ENCODE measurements around the gene IGF1R.
"Not testable (repeated sequence)": the region's sequence is repeated elsewhere in the genome, so short reads cannot be mapped to it uniquely, and the experiment has no call there.

Gene IGF1R

GRCh38 chr15:98955331-98955730, 307.0 kb downstream of the IGF1R start:
- no peak for DNase-seq (ENCODE audit: insufficient read length, low spot score)
- no peak for FAIRE-seq
- TF ChIP-seq POLR2A (IDR thresholded peaks at IDR 0.05; ENCODE audit: low read depth, low read length): no peak

DNA sequence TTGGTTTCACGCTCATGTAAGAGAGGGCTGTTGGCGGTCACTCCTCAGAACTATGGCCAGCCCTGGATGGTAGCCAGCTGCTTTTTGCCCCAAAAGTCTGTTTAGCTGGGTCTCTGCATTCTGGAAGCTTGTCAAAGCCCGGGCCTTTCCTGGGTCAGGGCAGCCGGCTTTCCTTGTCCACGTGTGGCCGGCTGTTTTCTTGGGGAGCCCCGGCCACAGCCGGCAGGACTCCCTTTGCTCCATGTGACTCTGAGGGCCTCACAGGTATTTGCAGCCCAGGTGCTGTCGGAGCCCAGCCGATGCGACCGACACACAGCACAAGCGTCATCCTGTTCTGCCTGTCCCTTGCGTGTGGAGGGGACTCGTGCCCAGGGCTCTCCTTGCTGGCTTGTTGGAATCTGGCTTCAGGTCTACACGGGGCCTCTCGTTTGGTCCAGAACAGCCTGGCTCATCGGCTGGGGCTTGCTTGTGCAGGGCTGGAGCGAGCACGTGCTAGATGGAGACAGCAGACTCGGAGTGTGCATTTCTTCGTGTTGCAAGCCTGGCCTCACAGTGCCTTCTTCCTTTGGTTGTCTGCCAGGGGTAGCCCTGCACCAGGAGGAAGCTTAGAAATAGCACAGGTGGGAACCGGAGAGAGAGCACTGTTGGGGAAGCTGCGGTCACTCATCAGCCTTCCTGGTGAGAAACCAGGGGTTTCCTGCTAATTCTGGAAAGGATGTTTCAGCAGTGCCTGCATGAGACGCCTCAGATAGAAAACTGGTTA, 307.8 kb downstream of the IGF1R start:
- FAIRE-seq (no peak), DNase-seq (ENCODE audit: insufficient read length, low spot score) (no peak)
- TF ChIP-seq POLR2A (IDR thresholded peaks at IDR 0.05; ENCODE audit: low read depth, low read length): no peak

- no peak for FAIRE-seq
- TF ChIP-seq POLR2A (IDR thresholded peaks at IDR 0.05; ENCODE audit: low read depth, low read length): no peak
- DNase-seq (ENCODE audit: insufficient read length, low spot score): no peak
Measured at GRCh38 chr15:98956796-98957553, 308.6 kb downstream of the IGF1R start.

DNA sequence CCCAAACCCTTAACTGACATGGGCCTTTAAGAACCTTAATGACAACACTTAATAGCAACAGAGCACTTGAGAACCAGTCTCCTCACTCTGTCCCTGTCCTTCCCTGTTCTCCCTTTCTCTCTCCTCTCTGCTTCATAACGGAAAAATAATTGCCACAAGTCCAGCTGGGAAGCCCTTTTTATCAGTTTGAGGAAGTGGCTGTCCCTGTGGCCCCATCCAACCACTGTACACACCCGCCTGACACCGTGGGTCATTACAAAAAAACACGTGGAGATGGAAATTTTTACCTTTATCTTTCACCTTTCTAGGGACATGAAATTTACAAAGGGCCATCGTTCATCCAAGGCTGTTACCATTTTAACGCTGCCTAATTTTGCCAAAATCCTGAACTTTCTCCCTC, 309.3 kb downstream of the IGF1R start:
- no peak for FAIRE-seq
- no peak for TF ChIP-seq POLR2A (IDR thresholded peaks at IDR 0.05; ENCODE audit: low read depth, low read length)

DNA sequence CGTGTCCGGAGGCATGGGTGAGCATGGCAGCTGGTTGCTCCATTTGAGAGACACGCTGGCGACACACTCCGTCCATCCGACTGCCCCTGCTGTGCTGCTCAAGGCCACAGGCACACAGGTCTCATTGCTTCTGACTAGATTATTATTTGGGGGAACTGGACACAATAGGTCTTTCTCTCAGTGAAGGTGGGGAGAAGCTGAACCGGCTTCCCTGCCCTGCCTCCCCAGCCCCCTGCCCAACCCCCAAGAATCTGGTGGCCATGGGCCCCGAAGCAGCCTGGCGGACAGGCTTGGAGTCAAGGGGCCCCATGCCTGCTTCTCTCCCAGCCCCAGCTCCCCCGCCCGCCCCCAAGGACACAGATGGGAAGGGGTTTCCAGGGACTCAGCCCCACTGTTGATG, 309.7 kb downstream of the IGF1R start:
- DNase-seq (ENCODE audit: insufficient read length, low spot score): no peak
- FAIRE-seq: no peak
- no peak for TF ChIP-seq POLR2A (IDR thresholded peaks at IDR 0.05; ENCODE audit: low read depth, low read length)

More for the DNA sequence above, 309.3 kb downstream of the IGF1R start:
- DNase-seq (ENCODE audit: insufficient read length, low spot score): no peak

DNA sequence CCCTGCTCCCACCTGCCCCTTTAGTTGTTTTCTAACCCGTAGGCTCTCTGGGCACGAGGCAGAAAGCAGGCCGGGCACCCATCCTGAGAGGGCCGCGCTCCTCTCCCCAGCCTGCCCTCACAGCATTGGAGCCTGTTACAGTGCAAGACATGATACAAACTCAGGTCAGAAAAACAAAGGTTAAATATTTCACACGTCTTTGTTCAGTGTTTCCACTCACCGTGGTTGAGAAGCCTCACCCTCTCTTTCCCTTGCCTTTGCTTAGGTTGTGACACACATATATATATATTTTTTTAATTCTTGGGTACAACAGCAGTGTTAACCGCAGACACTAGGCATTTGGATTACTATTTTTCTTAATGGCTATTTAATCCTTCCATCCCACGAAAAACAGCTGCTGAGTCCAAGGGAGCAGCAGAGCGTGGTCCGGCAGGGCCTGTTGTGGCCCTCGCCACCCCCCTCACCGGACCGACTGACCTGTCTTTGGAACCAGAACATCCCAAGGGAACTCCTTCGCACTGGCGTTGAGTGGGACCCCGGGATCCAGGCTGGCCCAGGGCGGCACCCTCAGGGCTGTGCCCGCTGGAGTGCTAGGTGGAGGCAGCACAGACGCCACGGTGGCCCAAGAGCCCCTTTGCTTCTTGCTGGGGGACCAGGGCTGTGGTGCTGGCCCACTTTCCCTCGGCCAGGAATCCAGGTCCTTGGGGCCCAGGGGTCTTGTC, 310.7 kb downstream of the IGF1R start:
- no peak for TF ChIP-seq POLR2A (IDR thresholded peaks at IDR 0.05; ENCODE audit: low read depth, low read length)
- FAIRE-seq (no peak), DNase-seq (ENCODE audit: insufficient read length, low spot score) (no peak)

- FAIRE-seq (no peak), DNase-seq (ENCODE audit: insufficient read length, low spot score) (no peak)
- no peak for TF ChIP-seq POLR2A (IDR thresholded peaks at IDR 0.05; ENCODE audit: low read depth, low read length)
Measured at GRCh38 chr15:98959640-98960007, 311.3 kb downstream of the IGF1R start.

- no peak for DNase-seq (ENCODE audit: insufficient read length, low spot score)
- no peak for TF ChIP-seq POLR2A (IDR thresholded peaks at IDR 0.05; ENCODE audit: low read depth, low read length)
- FAIRE-seq: no peak
Measured at GRCh38 chr15:98960555-98961050, 312.3 kb downstream of the IGF1R start.

DNA sequence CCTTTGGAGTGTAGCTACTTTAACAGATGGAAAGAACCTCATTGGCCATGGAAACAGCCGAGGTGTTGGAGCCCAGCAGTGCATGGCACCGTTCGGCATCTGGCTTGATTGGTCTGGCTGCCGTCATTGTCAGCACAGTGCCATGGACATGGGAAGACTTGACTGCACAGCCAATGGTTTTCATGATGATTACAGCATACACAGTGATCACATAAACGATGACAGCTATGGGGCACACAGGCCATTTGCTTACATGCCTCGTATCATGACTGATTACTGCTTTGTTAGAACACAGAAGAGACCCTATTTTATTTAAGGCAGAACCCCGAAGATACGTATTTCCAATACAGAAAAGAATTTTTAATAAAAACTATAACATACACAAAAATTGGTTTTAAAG, 315.1 kb downstream of the IGF1R start:
- TF ChIP-seq POLR2A (IDR thresholded peaks at IDR 0.05; ENCODE audit: low read depth, low read length): no peak
- FAIRE-seq: no peak
- no peak for DNase-seq (ENCODE audit: insufficient read length, low spot score)

GRCh38 chr15:98964466-98965133, 316.3 kb downstream of the IGF1R start:
- DNase-seq (ENCODE audit: insufficient read length, low spot score) (no peak), FAIRE-seq (no peak)
- no peak for TF ChIP-seq POLR2A (IDR thresholded peaks at IDR 0.05; ENCODE audit: low read depth, low read length)

- DNase-seq (ENCODE audit: insufficient read length, low spot score); FAIRE-seq: not testable (repeated sequence)
Measured at GRCh38 chr15:98965134-98965491, 316.8 kb downstream of the IGF1R start.

DNA sequence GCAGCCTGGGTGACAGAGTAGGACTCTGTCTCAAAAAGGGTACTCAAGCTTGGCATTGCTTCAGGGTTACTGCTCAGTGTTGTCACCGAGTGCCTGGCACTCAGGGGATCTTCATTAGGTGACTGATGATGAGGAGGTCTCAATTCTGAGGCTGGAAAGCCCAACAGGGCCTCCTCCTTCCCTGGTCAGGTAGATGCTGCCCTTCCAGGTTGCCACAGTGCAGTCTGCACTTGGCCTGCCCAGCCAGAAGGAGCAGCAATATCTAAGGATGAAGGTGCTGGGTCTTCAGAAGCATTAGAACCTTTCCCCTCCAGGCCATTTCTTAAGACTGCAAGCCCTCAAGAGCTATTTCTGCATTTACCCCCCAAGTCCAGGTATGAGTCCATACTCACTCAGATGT, 317.3 kb downstream of the IGF1R start:
- DNase-seq (ENCODE audit: insufficient read length, low spot score) (no peak), FAIRE-seq (no peak)
- no peak for TF ChIP-seq POLR2A (IDR thresholded peaks at IDR 0.05; ENCODE audit: low read depth, low read length)

DNA sequence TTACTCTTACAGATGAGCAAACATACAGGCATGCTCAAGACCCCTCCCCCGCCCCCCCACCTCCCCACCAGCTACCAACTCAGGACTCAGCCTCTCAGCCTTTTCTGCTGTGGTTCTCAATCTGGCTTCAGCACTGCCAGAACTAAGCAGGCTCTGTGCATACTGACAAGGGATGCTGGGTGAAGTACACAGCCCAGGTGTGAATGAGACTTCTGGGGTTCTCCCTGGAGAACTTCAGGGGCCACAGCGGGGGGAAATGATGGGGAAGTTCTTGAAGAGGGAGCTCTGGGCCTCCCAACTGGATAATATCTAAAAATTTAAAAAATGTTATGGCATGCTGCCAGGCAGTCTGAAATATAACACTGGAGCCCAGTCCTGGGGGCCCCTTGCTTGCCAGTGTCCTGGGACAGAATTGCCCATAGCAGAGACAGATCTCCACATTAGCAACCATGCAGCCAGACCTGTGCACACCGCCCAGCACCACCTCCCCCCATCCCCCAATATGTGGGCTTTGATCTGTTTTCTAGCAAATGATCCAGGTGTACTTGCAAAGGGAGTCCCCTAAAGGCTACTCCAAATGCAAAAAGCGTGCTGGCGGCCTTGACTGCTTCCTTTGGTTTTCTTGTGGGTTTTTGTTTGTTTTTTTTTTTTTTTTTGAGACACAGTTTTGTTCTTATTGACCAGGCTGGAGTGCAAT, 317.9 kb downstream of the IGF1R start:
- no peak for TF ChIP-seq POLR2A (IDR thresholded peaks at IDR 0.05; ENCODE audit: low read depth, low read length)
- FAIRE-seq: no peak
- DNase-seq (ENCODE audit: insufficient read length, low spot score): no peak

Data from H54 (cell line).